Measurements from ENCODE around the gene PYGO1. TPM values are rescaled to one million over a fixed set of nuclear protein-coding genes. Genes with fewer than 3 reads are reported as not detected.
A peak's percentile ranks its signal among the peaks of the same experiment; 100 is the strongest.

Gene PYGO1
- 10 to 100 TPM in 3 of 4 donors, 1 to 10 TPM in 1; 7.1 to 38.0 (median 34.3) TPM for total RNA-seq

- H3K27me3 ChIP-seq = no peaks in the 10 kb centered on the region
- DNase-seq = peak; percentile 55 to 63
- H3K4me3 ChIP-seq = peak within 1 kb of the TSS; percentile 70 to 87
- no peaks in the 10 kb centered on the region for H3K36me3 ChIP-seq
- H3K4me1 ChIP-seq = no peaks in the 10 kb centered on the region
- intact Hi-C loops (cut with DNase I; ENCODE audit: low total_unique reads) = no loop called here
- H3K27ac ChIP-seq = peak within 1 kb of the TSS; percentile 97 to 98
- no peaks in the 10 kb centered on the region for H3K9me3 ChIP-seq
- peak in 1 of 2 donors; percentile 54 for TF ChIP-seq POLR2A (IDR thresholded peaks at IDR 0.05)
- TF ChIP-seq CTCF (IDR thresholded peaks at IDR 0.05) = no peak
Observed at GRCh38 chr15:55588070-55588814, at the start of gene PYGO1. Gene PYGO1 (minus strand): TSS chr15:55588345. CDS start chr15:55587883, 462 bp downstream.

GRCh38 chr15:55637086-55637485, 48.9 kb upstream of the PYGO1 start:
- Histone ChIP-seq H3K27ac (no peak overlapping the region), H3K4me3 (no peak overlapping the region), H3K36me3 (no peaks in the 10 kb centered on the region), H3K9me3 (no peaks in the 10 kb centered on the region), H3K27me3 (no peaks in the 10 kb centered on the region), H3K4me1 (no peaks in the 10 kb centered on the region)
- TF ChIP-seq CTCF (IDR thresholded peaks at IDR 0.05) (no peak), POLR2A (IDR thresholded peaks at IDR 0.05) (no peak)
- intact Hi-C loops (cut with DNase I; ENCODE audit: low total_unique reads) = no loop called here
- DNase-seq = no peak

- no peak overlapping the region for H3K4me3 ChIP-seq
- TF ChIP-seq CTCF (IDR thresholded peaks at IDR 0.05) (no peak), POLR2A (IDR thresholded peaks at IDR 0.05) (no peak)
- no peaks in the 10 kb centered on the region for H3K9me3 ChIP-seq
- H3K4me1 ChIP-seq = no peaks in the 10 kb centered on the region
- no peak overlapping the region for H3K27ac ChIP-seq
- intact Hi-C loops (cut with DNase I; ENCODE audit: low total_unique reads) = no loop called here
- DNase-seq = no peak
- no peaks in the 10 kb centered on the region for H3K27me3 ChIP-seq
- no peaks in the 10 kb centered on the region for H3K36me3 ChIP-seq
Observed at GRCh38 chr15:55633731-55634130, 45.6 kb upstream of the PYGO1 start.

GRCh38 chr15:55632434-55632833, 44.3 kb upstream of the PYGO1 start:
- H3K4me1 ChIP-seq = no peaks in the 10 kb centered on the region
- TF ChIP-seq POLR2A (IDR thresholded peaks at IDR 0.05) = no peak
- TF ChIP-seq CTCF (IDR thresholded peaks at IDR 0.05) = no peak
- H3K27ac ChIP-seq = no peak overlapping the region
- no peak for DNase-seq
- no peaks in the 10 kb centered on the region for H3K9me3 ChIP-seq
- no peaks in the 10 kb centered on the region for H3K36me3 ChIP-seq
- intact Hi-C loops (cut with DNase I; ENCODE audit: low total_unique reads) = no loop called here
- no peaks in the 10 kb centered on the region for H3K27me3 ChIP-seq
- H3K4me3 ChIP-seq = no peak overlapping the region

GRCh38 chr15:55630858-55631257, 42.7 kb upstream of the PYGO1 start:
- intact Hi-C loops (cut with DNase I; ENCODE audit: low total_unique reads) = no loop called here
- TF ChIP-seq CTCF (IDR thresholded peaks at IDR 0.05) (no peak), POLR2A (IDR thresholded peaks at IDR 0.05) (no peak)
- H3K36me3 ChIP-seq = no peaks in the 10 kb centered on the region

More at GRCh38 chr15:55630858-55631257, 42.7 kb upstream of the PYGO1 start:
- no peak overlapping the region for H3K27ac ChIP-seq
- H3K4me3 ChIP-seq = no peak overlapping the region
- no peaks in the 10 kb centered on the region for H3K9me3 ChIP-seq
- no peaks in the 10 kb centered on the region for H3K27me3 ChIP-seq
- H3K4me1 ChIP-seq = no peaks in the 10 kb centered on the region
- DNase-seq = no peak
